GM18499 (cell line): ENCODE measurements around the gene VDAC2.

Experiments
- ATAC-seq: cut with Tn5 transposase; IDR thresholded peaks from one replicate; pipeline ENCODE4 v1.9.1; 2021; ENCODE audit warnings: moderate number of reproducible peaks; ENCODE audit not compliant: insufficient read depth, unreplicated experiment

The VDAC2 gene

DNA sequence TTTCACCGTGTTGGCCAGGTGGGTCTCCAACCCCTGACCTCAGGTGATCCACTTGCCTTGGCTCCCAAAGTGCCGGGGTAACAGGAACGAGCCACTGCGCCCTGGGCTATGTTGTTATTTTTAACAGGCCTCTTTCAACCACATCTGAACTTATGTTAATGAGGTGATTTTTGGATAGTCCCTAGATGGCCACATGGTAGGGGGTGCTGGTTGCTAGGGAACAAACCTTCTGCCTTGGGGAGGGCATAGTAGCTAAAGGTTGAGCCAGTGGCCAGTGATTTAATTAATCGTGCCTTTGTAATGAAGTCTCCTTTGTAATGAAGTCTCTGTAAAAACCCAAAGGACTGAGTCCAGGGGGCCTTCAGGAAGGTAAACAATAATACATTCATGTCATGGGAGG lies 16.1 kb downstream of the VDAC2 start:
- ATAC-seq, result no peak

DNA sequence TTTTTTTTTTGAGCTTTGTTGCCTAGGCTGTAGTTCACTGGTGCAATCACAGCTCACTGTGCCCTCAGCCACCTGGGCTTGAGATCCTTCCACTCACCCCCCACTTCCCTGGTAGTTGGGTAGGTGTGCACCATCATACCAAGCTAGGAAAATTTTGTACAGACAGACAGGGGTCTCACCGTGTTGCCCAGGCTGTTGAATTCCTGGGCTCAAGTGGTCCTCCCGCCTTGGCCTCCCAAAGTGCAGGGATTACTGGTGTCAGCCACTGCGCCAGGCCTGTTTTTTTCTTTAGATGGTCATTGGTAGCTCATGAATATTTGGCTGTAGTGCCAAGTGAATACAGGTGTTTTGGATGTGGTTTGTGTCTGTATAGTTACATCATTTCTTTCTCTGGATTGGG lies 17.7 kb downstream of the VDAC2 start:
- ATAC-seq, result no peak

DNA sequence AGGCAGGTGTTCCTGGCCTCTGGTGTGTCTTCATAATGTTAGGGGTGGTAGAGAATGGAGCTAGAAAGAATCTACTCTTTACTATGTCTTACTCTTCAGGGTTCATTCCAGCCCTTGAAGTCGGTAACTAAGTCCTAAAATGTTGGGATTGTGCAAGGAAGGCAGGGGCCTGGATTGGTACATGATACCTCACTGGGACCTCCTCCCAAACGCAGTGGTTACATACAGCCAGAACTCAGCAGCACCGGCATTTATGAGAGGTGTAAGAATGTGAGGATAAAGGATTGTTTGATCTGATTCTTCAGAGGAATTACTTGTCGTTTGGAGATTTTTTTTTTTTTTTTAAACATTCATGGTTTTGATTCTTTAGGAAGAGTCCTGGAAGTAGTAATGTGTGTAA lies 18.2 kb downstream of the VDAC2 start:
- no peak for ATAC-seq

GRCh38 chr10:75229971-75230370 lies 19.4 kb downstream of the VDAC2 start:
- ATAC-seq, result no peak

DNA sequence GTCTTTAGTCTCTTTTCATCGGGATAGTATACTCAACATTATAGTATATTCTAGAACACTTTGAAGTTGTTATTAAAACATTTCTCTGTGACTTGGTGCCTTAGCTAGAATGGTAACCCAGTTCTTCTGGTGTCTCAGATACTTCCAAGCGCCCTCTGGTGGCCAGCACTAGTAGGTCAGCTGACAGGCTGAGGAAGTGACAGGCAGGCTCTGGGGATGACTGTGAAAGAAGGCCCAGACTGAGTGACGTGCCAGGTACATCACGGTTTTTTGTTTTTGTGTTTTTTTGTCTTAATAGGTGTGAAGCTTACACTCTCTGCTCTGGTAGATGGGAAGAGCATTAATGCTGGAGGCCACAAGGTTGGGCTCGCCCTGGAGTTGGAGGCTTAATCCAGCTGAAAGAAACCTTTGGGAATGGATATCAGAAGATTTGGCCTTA lies 20.0 kb downstream of the VDAC2 start:
- ATAC-seq, result peak; percentile 31

- no peak for ATAC-seq
Measured at GRCh38 chr10:75231672-75232581, 21.3 kb downstream of the VDAC2 start.

- ATAC-seq, result no peak
Measured at GRCh38 chr10:75233444-75234016, 22.9 kb downstream of the VDAC2 start.

DNA sequence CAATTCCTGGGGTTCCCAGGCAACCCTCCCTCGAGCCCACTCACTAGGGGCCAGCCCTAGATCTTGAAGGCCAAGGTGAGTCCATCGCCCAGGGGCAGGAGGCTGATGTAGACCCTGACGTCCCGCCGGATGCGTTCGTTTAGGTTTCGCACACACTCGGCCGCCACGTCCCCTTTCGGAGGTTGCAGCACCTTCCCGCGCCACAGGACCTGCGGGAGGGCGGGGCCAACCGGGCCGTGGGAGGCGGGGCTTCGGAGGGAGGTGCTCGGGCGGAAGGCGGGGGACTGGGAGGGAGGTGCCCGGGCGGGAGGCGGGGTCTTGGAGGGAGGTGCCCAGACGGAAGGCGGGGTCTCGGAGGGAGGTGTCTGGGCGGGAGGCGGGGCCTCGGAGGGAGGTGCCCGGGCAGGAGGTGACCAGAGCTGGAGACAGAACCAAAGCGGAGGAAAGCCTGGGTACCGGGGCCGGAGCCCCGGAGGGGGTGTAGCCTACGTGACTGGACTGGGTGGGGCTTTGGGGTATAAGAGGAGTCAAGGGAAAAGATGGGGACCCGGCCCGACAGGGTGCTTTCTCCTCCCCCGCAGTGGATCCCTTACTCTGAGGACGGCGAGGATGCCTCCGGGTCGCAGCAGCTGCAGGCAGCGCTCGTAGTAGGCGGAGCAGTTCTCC lies 23.6 kb downstream of the VDAC2 start:
- ATAC-seq, result no peak

DNA sequence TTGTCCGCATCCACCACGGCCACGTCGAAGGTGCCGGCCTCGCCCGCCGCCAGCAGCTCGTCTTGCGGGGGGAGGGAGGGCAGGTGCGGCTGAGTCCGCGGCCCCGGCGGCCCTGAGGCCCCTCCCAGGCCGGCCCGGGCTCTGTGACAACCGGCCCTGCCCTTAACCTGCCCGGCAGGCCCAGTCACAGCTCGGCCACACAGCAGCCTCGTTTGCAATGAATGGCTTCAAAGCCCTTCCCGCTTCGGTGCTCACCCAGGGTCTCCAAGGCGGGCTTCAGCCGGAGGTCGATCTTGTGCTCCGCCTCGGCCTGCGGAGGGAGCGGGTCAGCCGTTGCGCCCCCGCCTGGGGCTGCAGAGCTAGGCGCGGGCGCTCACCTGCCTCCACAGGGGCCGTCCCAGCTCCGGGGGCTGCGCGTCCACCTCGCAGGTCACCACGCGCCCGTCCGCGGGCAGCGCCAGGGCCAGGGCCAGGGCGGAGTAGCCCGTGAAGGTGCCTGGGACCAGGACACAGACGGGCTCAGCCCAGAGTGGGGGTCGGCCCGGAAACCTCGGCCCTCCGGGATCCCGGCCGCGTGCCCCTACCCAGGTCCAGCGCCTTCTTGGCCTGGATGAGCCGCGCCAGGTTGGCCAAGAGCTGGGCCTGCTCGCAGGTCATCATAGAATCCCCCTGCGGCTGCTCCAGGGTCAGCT lies 24.2 kb downstream of the VDAC2 start:
- ATAC-seq, result no peak

DNA sequence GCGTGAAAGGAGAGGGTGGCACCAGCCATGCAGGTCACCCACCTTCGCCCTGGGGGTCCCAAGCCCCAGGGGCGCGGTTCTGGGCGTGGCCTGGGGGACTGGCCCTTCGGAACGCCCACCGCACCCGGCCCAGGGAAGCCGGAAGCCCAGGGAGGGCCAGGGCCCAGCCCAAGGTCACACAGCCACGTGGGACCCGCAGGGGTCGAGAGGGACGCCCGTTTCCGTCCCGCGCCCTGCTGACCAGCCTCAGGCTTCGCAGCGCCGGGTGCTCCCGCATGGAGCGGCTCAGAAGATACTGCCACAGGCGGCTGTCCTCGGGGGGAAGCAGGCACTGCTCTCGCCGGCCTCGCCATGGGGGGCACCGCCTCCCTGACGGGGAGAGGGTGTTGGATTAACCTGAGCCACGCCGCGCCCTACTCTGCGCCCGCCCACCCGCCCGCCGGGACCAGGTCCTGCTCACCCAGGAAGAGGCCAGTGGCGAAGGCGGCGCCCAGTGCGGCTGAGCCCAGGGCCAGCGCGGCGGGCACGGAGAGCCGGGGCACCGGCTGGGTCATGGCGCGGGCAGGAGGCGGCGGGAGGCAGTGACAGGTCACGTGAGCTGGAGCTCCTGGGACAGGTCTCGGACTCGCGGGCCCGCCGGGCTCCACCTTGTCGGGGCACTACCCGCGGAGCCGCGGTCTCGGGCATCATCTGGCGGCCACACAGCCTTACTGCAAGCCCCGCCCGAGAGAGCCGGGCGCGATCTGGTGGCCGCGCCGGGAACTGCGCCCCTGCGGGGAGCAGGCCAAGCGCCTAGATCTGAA lies 25.0 kb downstream of the VDAC2 start, which contains the start of gene COMTD1:
COMTD1 (minus strand) TSS at position 583 of the 803 bp plus-strand sequence; CDS start at position 554, 29 bp downstream.
- peak; percentile 46 for ATAC-seq

DNA sequence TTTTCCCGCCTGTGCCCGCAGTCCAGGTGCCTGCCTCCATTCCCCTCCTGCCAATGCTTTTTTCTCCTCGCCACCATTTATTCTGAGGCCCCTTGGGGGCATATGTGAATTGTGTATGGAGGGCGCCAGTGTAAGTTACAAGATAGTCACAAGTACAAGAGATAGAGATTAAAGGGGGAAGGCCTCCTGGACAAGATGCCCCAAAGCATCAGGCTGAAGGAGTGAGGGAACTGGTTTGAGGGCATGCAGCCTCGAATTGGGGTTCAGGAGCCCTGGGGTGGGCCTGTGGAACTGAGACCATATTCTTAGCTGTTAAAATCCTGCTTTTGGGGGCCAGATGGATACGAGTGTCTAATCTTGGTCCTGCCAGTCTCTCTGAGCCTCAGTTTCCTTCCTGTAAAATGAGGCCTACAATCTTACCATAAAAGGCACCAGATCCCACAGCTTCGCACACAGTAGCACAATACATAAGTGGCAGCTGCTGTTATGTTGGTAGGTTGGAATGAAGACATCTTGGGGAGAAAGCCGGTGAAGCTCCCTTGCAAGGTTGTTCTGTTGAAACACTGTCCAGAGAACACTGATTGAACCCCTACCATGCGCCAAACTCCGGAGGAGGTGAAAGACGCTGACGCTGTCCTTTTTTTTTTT lies 25.7 kb downstream of the VDAC2 start:
- ATAC-seq, result no peak

DNA sequence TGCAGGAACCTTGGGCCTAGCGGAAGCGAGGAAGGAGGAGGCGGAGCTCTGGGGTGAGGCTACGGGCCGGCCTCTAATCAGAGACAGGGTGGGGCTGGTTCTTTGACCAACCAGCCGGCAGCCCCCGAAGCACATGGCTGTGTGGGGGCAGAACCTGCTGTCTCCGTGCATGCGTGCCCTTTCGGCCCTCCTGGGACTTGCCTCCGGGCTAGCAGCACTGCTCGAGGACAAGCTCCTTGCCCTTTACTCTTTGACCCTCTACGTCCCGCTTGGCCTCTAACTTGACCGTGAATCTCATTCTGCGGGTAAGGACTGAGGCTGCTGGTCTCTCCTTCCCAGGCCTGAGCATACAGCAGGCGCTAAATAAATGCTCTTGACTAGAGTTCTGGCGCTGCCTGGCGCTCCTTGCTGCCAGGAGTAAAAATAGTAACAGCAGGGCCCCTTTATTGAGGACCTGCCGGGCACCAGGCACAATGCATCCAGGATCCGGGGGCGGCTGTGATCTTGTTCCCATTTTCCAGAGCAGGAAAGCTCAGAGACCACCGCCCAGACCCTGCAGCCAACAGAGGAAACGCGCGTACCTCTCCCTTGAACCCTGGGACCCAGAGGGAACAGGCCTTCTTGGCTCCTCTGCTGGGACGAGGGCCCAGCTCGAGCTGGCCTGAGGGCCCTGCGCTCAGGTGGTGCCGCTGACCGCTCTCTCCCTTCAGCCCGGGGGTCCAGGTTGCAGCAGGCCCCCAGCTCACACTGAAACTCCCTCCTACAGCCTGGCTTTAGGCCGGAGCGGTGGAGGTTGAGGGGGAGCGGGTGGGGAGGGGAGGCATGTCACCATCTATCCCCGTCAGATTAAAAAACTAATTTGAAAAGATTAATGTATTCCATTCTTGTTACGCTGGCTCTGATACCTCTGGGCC lies 27.8 kb downstream of the VDAC2 start:
- no peak for ATAC-seq

DNA sequence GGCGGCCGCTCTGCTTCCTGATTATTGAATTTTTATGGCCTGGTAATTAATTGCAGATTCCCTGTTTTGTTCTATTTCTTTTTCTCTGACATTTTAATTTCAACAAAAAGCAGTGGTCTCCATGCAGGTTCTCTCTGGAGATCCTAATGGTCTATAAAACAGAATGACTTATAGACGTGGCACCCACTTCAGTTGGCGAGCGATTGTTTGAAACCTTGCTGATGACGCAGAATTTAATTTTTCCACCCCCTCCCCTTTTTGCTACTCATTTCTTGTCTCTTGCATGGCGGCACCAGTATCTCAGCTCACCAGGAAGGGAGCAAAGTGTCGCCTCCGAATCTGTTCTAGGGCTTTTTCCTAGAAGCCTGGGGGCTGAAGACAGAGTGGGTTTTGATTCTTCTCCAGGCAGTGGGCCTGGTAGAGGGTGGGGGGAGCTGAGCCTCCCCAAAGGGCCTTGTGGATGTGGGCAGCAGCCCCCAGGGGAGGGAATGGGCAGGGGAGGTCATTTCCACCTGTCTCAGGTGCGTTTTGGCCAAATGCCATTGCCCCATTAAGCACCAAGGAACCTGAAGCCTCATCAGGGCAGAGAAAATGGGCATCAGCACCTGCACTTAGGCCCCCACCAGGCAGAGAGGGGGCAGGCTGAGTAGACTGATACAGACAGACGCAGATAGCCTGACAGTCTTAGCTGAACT lies 28.6 kb downstream of the VDAC2 start:
- no peak for ATAC-seq

GRCh38 chr10:75240329-75241076 lies 29.9 kb downstream of the VDAC2 start:
- ATAC-seq, result no peak

DNA sequence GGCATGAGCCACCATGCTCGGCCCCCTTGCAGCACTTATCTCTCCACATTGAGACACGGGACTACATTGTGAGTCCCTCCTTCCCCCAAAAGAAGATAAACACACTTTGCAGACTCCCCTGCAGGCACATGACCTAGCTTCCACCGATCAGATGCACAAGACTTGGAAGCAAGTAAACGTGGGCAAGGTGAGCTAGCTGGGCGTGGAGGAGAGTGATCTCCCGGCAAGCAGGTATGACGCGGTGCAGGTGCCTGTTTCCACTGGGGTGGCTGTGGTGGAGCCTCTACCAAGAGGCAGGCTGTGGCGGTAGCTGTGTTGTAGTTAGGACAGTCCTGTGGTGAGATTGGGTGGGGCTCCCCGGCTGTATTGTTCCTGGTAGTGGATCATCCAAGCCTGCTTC lies 32.8 kb downstream of the VDAC2 start:
- ATAC-seq, result no peak

GRCh38 chr10:75244487-75245353 lies 34.1 kb downstream of the VDAC2 start:
- ATAC-seq, result no peak
